Smooth muscle cell (in vitro differentiated cells): Measurements from ENCODE around the gene SPATA2. TPM values are rescaled to one million over a fixed set of nuclear protein-coding genes. Genes with fewer than 3 reads are reported as not detected.

Experiments
- DNase-seq: peaks from one replicate; lab custom pipeline; 2025; ENCODE audit not compliant: unreplicated experiment; lab: John Stamatoyannopoulos, UW
- H2AFZ ChIP-seq: fragments of 200-600 bp; sonication (generic); 2 replicates; pipeline ENCODE4 v1.6.0; 2016; ENCODE audit warnings: antibody characterized with exemption, low read depth, mild to moderate bottlenecking
- H3F3A ChIP-seq: fragments of 200-600 bp; sonication (generic); 2 replicates; pipeline ENCODE4 v1.6.0; 2017; ENCODE audit warnings: antibody characterized with exemption, low read depth
- H3K27ac ChIP-seq: fragments of 200-600 bp; sonication (generic); 2 replicates; pipeline ENCODE4 v1.5.1; 2016; ENCODE audit warnings: low read depth, mild to moderate bottlenecking
- H3K27me3 ChIP-seq: fragments of 200-600 bp; sonication (generic); 2 replicates; pipeline ENCODE4 v1.6.1; 2016; ENCODE audit warnings: low read depth, mild to moderate bottlenecking
- H3K36me3 ChIP-seq: fragments of 200-600 bp; sonication (generic); 2 replicates; pipeline ENCODE4 v1.5.1; 2016; ENCODE audit warnings: low read depth
- H3K4me1 ChIP-seq: fragments of 200-600 bp; sonication (generic); 2 replicates; pipeline ENCODE4 v1.5.1; 2016; ENCODE audit warnings: low read depth
- H3K4me2 ChIP-seq: fragments of 200-600 bp; sonication (generic); 2 replicates; pipeline ENCODE4 v1.6.0; 2016; ENCODE audit warnings: mild to moderate bottlenecking
- H3K4me3 ChIP-seq: fragments of 200-600 bp; sonication (generic); 2 replicates; pipeline ENCODE4 v1.5.1; 2016; ENCODE audit warnings: mild to moderate bottlenecking
- H3K79me2 ChIP-seq: fragments of 200-600 bp; sonication (generic); 2 replicates; pipeline ENCODE4 v1.6.0; 2016; ENCODE audit warnings: low read depth, mild to moderate bottlenecking
- H3K9ac ChIP-seq: fragments of 200-600 bp; sonication (generic); 2 replicates; pipeline ENCODE4 v1.6.0; 2016; ENCODE audit warnings: low read depth
- H3K9me3 ChIP-seq: fragments of 200-600 bp; sonication (generic); replicated peaks from 2 replicates; pipeline ENCODE4 v1.5.1; 2016; ENCODE audit warnings: low read depth
- H4K20me1 ChIP-seq: fragments of 200-600 bp; sonication (generic); 2 replicates; pipeline ENCODE4 v1.6.0; 2016; ENCODE audit warnings: low read depth
- CTCF ChIP-seq: fragments of 200-600 bp; sonication (generic); IDR thresholded peaks from 2 replicates; pipeline ENCODE4 v1.5.1; 2017; ENCODE audit warnings: borderline replicate concordance, mild to moderate bottlenecking, antibody characterized with exemption; ENCODE audit not compliant: insufficient read depth, poor library complexity, severe bottlenecking
- WGBS: methylation state at CpG from one replicate; pipeline ENCODE4 v1.1.7; 2016; ENCODE audit warnings: low lambda C conversion rate; 5-methylcytosine and 5-hydroxymethylcytosine counted together
- polyA plus RNA-seq: library from polyadenylated mRNA; unstranded; fragments of >200 nt; fragmentation: Nextera tagmentation; extraction: Ambion mirVana; gene quantifications from 2 replicates; pipeline ENCODE4 v1.2.1, GENCODE V29; 2016
- total RNA-seq: library from RNA; depleted of rRNA; stranded (reverse); fragments of >200 nt; gene quantifications from 2 replicates; pipeline ENCODE4 v1.2.3, GENCODE V29; 2014

The SPATA2 gene
- total and polyA plus RNA-seq, 2 experiments from 2014 or later = 3.9 to 9.9 TPM

GRCh38 chr20:49890471-49891361, 24.6 kb downstream of the SPATA2 start:
- H3K4me2 ChIP-seq = no peak overlapping the region
- no peak overlapping the region for H3K9ac ChIP-seq
- H3K4me1 ChIP-seq = peaks cover 14% of the 10 kb centered on the region
- peaks cover 34% of the 10 kb centered on the region for H4K20me1 ChIP-seq
- WGBS = 74% methylated on average over 21 of the region's 21 CpGs
- H3F3A ChIP-seq = no peaks in the 10 kb centered on the region
- no peak overlapping the region for H3K27ac ChIP-seq
- no peak overlapping the region for H3K4me3 ChIP-seq
- no peak overlapping the region for H2AFZ ChIP-seq
- no peak for TF ChIP-seq CTCF
- no peak for DNase-seq
- no peaks in the 10 kb centered on the region for H3K79me2 ChIP-seq
- H3K9me3 ChIP-seq = no peaks in the 10 kb centered on the region
- no peaks in the 10 kb centered on the region for H3K36me3 ChIP-seq
- H3K27me3 ChIP-seq = no peaks in the 10 kb centered on the region

GRCh38 chr20:49889935-49890333, 25.4 kb downstream of the SPATA2 start:
- Histone ChIP-seq H2AFZ (no peak overlapping the region), H3F3A (no peaks in the 10 kb centered on the region), H3K36me3 (no peaks in the 10 kb centered on the region), H4K20me1 (peaks cover 33% of the 10 kb centered on the region), H3K4me2 (no peak overlapping the region), H3K27me3 (no peaks in the 10 kb centered on the region), H3K9ac (no peak overlapping the region), H3K27ac (no peak overlapping the region), H3K4me1 (peaks cover 14% of the 10 kb centered on the region), H3K4me3 (no peak overlapping the region), H3K79me2 (no peaks in the 10 kb centered on the region), H3K9me3 (no peaks in the 10 kb centered on the region)
- TF ChIP-seq CTCF = peak; percentile 21
- DNase-seq = no peak
- WGBS = 91% methylated on average over 9 of the region's 9 CpGs

GRCh38 chr20:49889001-49889934, 26.1 kb downstream of the SPATA2 start:
- H3K79me2 ChIP-seq = no peaks in the 10 kb centered on the region
- peaks cover 26% of the 10 kb centered on the region for H4K20me1 ChIP-seq
- DNase-seq = no peak
- peaks cover 14% of the 10 kb centered on the region for H3K4me1 ChIP-seq
- no peak overlapping the region for H3K4me2 ChIP-seq
- H3K27ac ChIP-seq = no peak overlapping the region
- H2AFZ ChIP-seq = no peak overlapping the region
- H3K9me3 ChIP-seq = no peaks in the 10 kb centered on the region
- H3K9ac ChIP-seq = no peak overlapping the region
- no peak for TF ChIP-seq CTCF
- no peaks in the 10 kb centered on the region for H3K27me3 ChIP-seq
- H3K4me3 ChIP-seq = no peak overlapping the region
- no peaks in the 10 kb centered on the region for H3K36me3 ChIP-seq
- H3F3A ChIP-seq = no peaks in the 10 kb centered on the region
- WGBS = 93% methylated on average over 9 of the region's 9 CpGs
